Thymus (tissue), 11 donors: ENCODE measurements around the gene SYNGR4. TPM values are rescaled to one million over a fixed set of nuclear protein-coding genes. Genes with fewer than 3 reads are reported as not detected.
A peak's percentile ranks its signal among the peaks of the same experiment; 100 is the strongest.

Source experiments
- DNase-seq, 9 donors: peaks; one replicate each; pipeline ENCODE4 v3.0.0-alpha.2; 2013; ENCODE audit warnings: low spot score in 9 of 9, low read depth in 6 of 9, missing footprints in 1 of 9
- H3K27ac ChIP-seq, 2 donors: one replicate each; pipeline ENCODE4 v1.5.1; 2013; ENCODE audit warnings: control low read depth in 1 of 2, low read depth in 1 of 2, low read length in 1 of 2, mild to moderate bottlenecking in 1 of 2, moderate library complexity in 1 of 2
- H3K27me3 ChIP-seq, 2 donors: one replicate each; pipeline ENCODE4 v1.5.1; 2013; ENCODE audit warnings: low read length in 1 of 2; ENCODE audit not compliant: control insufficient read depth in 2 of 2, insufficient read depth in 1 of 2
- H3K36me3 ChIP-seq, 2 donors: one replicate each; pipeline ENCODE4 v1.5.1; 2013; ENCODE audit warnings: low read length in 1 of 2, mild to moderate bottlenecking in 1 of 2, moderate library complexity in 1 of 2; ENCODE audit not compliant: control insufficient read depth in 2 of 2, insufficient read depth in 2 of 2
- H3K4me1 ChIP-seq, 2 donors: one replicate each; pipeline ENCODE4 v1.5.1; 2013; ENCODE audit warnings: low read length in 2 of 2; ENCODE audit not compliant: control insufficient read depth in 2 of 2, insufficient read depth in 2 of 2
- H3K4me3 ChIP-seq, 2 donors: one replicate each; pipeline ENCODE4 v1.5.1; 2013; ENCODE audit warnings: low read length in 2 of 2, control low read depth in 1 of 2, mild to moderate bottlenecking in 1 of 2
- H3K9me3 ChIP-seq, 2 donors: one replicate each; pipeline ENCODE4 v1.5.1; 2013; ENCODE audit warnings: low read length in 1 of 2, mild to moderate bottlenecking in 1 of 2; ENCODE audit not compliant: control insufficient read depth in 2 of 2, insufficient read depth in 1 of 2
- WGBS: extraction: QIAGEN DNeasy Blood & Tissue Kit; methylation state at CpG from one replicate; pipeline ENCODE4 v1.1.7; 2013; 5-methylcytosine and 5-hydroxymethylcytosine counted together
- polyA plus RNA-seq: library from polyadenylated mRNA; stranded (reverse); fragments of 200-250 nt; gene quantifications from one replicate; pipeline ENCODE4 v1.2.3, GENCODE V29; 2013
- total RNA-seq: library from RNA; stranded (reverse); fragments of 120-200 nt; gene quantifications from one replicate; pipeline ENCODE4 v1.2.4, GENCODE V29; 2013
- donor health status: healthy.

The SYNGR4 gene
- total and polyA plus RNA-seq, 2 donors = 0.11 TPM; not detected in 1

GRCh38 chr19:48325265-48325910 is 38.8 kb upstream of the SYNGR4 start, which contains the start of gene EMP3:
Gene EMP3 (plus strand): TSS chr19:48325552. CDS start chr19:48326845, 1,293 bp downstream.
- Histone ChIP-seq H3K4me1 (peaks cover 33 to 72% of the 10 kb centered on the region in 2 donors), H3K9me3 (peaks cover 0 to 19% of the 10 kb centered on the region in 2 donors), H3K27me3 (no peaks in the 10 kb centered on the region), H3K27ac (peak within 1 kb of the TSS; percentile 76 to 84), H3K36me3 (peaks cover 4% of the 10 kb centered on the region in 2 donors), H3K4me3 (peak within 1 kb of the TSS; percentile 53 to 64)
- WGBS = 0% methylated on average over 22 of the region's 22 CpGs
- DNase-seq = peak in 7 of 9 donors; percentile 57 to 90 (median 73)

GRCh38 chr19:48329167-48329891 is 34.8 kb upstream of the SYNGR4 start:
- Histone ChIP-seq H3K27ac (peak overlapping the region; percentile 64 to 90), H3K4me1 (peaks cover 32 to 72% of the 10 kb centered on the region in 2 donors), H3K4me3 (peak overlapping the region in 1 of 2 donors; percentile 65), H3K9me3 (peaks cover 0 to 19% of the 10 kb centered on the region in 2 donors), H3K36me3 (peaks cover 4 to 6% of the 10 kb centered on the region in 2 donors), H3K27me3 (no peaks in the 10 kb centered on the region)
- WGBS = 88% methylated on average over 15 of the region's 15 CpGs
- peak in 1 of 9 donors; percentile 39 for DNase-seq

GRCh38 chr19:48330012-48330681 is 34.0 kb upstream of the SYNGR4 start:
- Histone ChIP-seq H3K9me3 (peaks cover 0 to 19% of the 10 kb centered on the region in 2 donors), H3K4me1 (peaks cover 29 to 69% of the 10 kb centered on the region in 2 donors), H3K4me3 (peak overlapping the region; percentile 65 to 71), H3K27ac (peak overlapping the region; percentile 86 to 90), H3K27me3 (no peaks in the 10 kb centered on the region), H3K36me3 (peaks cover 4 to 6% of the 10 kb centered on the region in 2 donors)
- peak; percentile 81 to 96 (median 88) for DNase-seq
- WGBS = 2% methylated on average over 41 of the region's 41 CpGs

- peaks cover 20 to 55% of the 10 kb centered on the region in 2 donors for H3K4me1 ChIP-seq
- H3K4me3 ChIP-seq = peak overlapping the region; percentile 51 to 77
- peak overlapping the region; percentile 94 to 99 for H3K27ac ChIP-seq
- WGBS = 53% methylated on average over 6 of the region's 6 CpGs
- H3K27me3 ChIP-seq = no peaks in the 10 kb centered on the region
- no peak for DNase-seq
- H3K36me3 ChIP-seq = peaks cover 4 to 5% of the 10 kb centered on the region in 2 donors
- H3K9me3 ChIP-seq = peaks cover 0 to 18% of the 10 kb centered on the region in 2 donors
Observed at GRCh38 chr19:48332351-48332661, 31.9 kb upstream of the SYNGR4 start.

- Histone ChIP-seq H3K27ac (peak overlapping the region; percentile 99), H3K4me1 (peaks cover 20 to 55% of the 10 kb centered on the region in 2 donors)
- WGBS = under 1% methylated on average over 25 of the region's 25 CpGs
Observed at GRCh38 chr19:48332662-48333466, 31.3 kb upstream of the SYNGR4 start.

GRCh38 chr19:48333467-48334384 is 30.4 kb upstream of the SYNGR4 start:
- peaks cover 0 to 8% of the 10 kb centered on the region in 2 donors for H3K9me3 ChIP-seq
- H3K4me1 ChIP-seq = peaks cover 20 to 54% of the 10 kb centered on the region in 2 donors
- peaks cover 2 to 7% of the 10 kb centered on the region in 2 donors for H3K36me3 ChIP-seq

More at GRCh38 chr19:48332662-48333466, 31.3 kb upstream of the SYNGR4 start:
- peaks cover 0 to 12% of the 10 kb centered on the region in 2 donors for H3K9me3 ChIP-seq
- DNase-seq = peak; percentile 90 to 100 (median 96)
- no peaks in the 10 kb centered on the region for H3K27me3 ChIP-seq
- H3K4me3 ChIP-seq = peak overlapping the region; percentile 75 to 77
- peaks cover 2 to 4% of the 10 kb centered on the region in 2 donors for H3K36me3 ChIP-seq

GRCh38 chr19:48338253-48338755 is 25.9 kb upstream of the SYNGR4 start:
- WGBS = 97% methylated on average over 14 of the region's 14 CpGs

More at GRCh38 chr19:48333467-48334384, 30.4 kb upstream of the SYNGR4 start:
- Histone ChIP-seq H3K27me3 (no peaks in the 10 kb centered on the region), H3K27ac (peak overlapping the region; percentile 99), H3K4me3 (peak overlapping the region; percentile 75 to 77)
- 1% methylated on average over 54 of the region's 54 CpGs for WGBS
- peak; percentile 65 to 96 (median 89) for DNase-seq

More at GRCh38 chr19:48338253-48338755, 25.9 kb upstream of the SYNGR4 start:
- Histone ChIP-seq H3K27me3 (no peaks in the 10 kb centered on the region), H3K36me3 (peaks cover 3 to 28% of the 10 kb centered on the region in 2 donors), H3K27ac (no peak overlapping the region), H3K4me1 (peaks cover 5 to 13% of the 10 kb centered on the region in 2 donors), H3K4me3 (no peak overlapping the region), H3K9me3 (no peaks in the 10 kb centered on the region)
- DNase-seq = no peak
